HepG2 (cell line): ENCODE data around the gene LIN28B. TPM values are rescaled to one million over a fixed set of nuclear protein-coding genes. Genes with fewer than 3 reads are reported as not detected.
A peak's percentile ranks its signal among the peaks of the same experiment; 100 is the strongest.

Experiments used
- ATAC-seq: fragments of 200-7000 bp; cut with Tn5 transposase; 3 replicates; pipeline ENCODE4 v1.9.1; 2020; ENCODE audit warnings: mild to moderate bottlenecking, moderate library complexity
- BruUV-seq: library from RNA; stranded (reverse); fragments of 400-500 nt; replicated peaks from 2 replicates; lab custom pipeline; 2021; lab: Mats Ljungman, UMichigan
- CTCF ChIA-PET: fragments of 300-600 bp; formaldehyde crosslinking; extraction: SDS; loops from one replicate; lab custom pipeline; 2021; ENCODE audit warnings: low total read pairs, inconsistent platforms, low intra/inter-chr PET ratio; lab: Yijun Ruan, JAX
- POLR2A ChIA-PET: fragments of 350-600 bp; sonication (Branson Sonifier 250); formaldehyde crosslinking; loops from one replicate; lab custom pipeline; 2020; ENCODE audit warnings: antibody characterized with exemption, inconsistent platforms; lab: Yijun Ruan, JAX
- DNase-seq: peaks from one replicate; pipeline ENCODE4 v3.0.0-alpha.2; 2015; ENCODE audit warnings: low spot score
- FAIRE-seq: peaks from 3 replicates; lab custom pipeline; 2011; peaks lifted over from hg19 to GRCh38; lab: Jason Lieb, UNC
- H2AFZ ChIP-seq: one replicate; pipeline ENCODE4 v1.6.1; 2011; ENCODE audit warnings: low read length, inconsistent platforms
- H3K27ac ChIP-seq: fragments of 300-600 bp; 3 replicates; pipeline ENCODE4 v1.8.0; 2011; ENCODE audit warnings: mixed run types, mild to moderate bottlenecking, mixed read lengths, low read length, inconsistent platforms; ENCODE audit not compliant: insufficient read depth; ENCODE audit errors: extremely low read length
- H3K27me3 ChIP-seq, 2 experiments: fragments of 200-600 bp in 1 of 2; 2 replicates in 1 of 2; 3 replicates in 1 of 2; pipeline versions ENCODE4 v1.6.0 to v1.8.0; 2011; ENCODE audit warnings: low read length in 2 of 2, mild to moderate bottlenecking in 2 of 2, moderate library complexity in 2 of 2, inconsistent platforms in 1 of 2; ENCODE audit not compliant: insufficient read depth in 2 of 2, control insufficient read depth in 1 of 2
- H3K36me3 ChIP-seq, 2 experiments: fragments of 200-600 bp in 1 of 2; replicated peaks in 1 of 2; 2 replicates in 1 of 2; 3 replicates in 1 of 2; pipeline versions ENCODE4 v1.5.1 to v1.8.0; 2011; ENCODE audit warnings: low read length in 2 of 2, inconsistent platforms in 1 of 2; ENCODE audit not compliant: insufficient read depth in 2 of 2, control insufficient read depth in 1 of 2
- H3K4me1 ChIP-seq: 2 replicates; pipeline ENCODE4 v1.5.1; 2012; ENCODE audit warnings: low read length, inconsistent platforms; ENCODE audit not compliant: insufficient read depth
- H3K4me2 ChIP-seq: 2 replicates; pipeline ENCODE4 v1.6.0; 2011; ENCODE audit warnings: low read depth, low read length, inconsistent platforms
- H3K4me3 ChIP-seq, 3 experiments: fragments of 200-600 bp in 1 of 3; sonication (generic), shearing (Covaris generic) in 1 of 3; replicated peaks in 1 of 3; 2 replicates each; pipeline ENCODE4 v1.5.1; 2011 to 2016; ENCODE audit warnings: low read length in 3 of 3, inconsistent platforms in 2 of 3, low read depth in 2 of 3, mild to moderate bottlenecking in 2 of 3, control low read depth in 1 of 3, mixed read lengths in 1 of 3; ENCODE audit not compliant: insufficient read depth in 1 of 3
- H3K79me2 ChIP-seq: one replicate; pipeline ENCODE4 v1.6.1; 2011; ENCODE audit warnings: low read length, inconsistent platforms; ENCODE audit not compliant: insufficient read depth
- H3K9ac ChIP-seq: 2 replicates; pipeline ENCODE4 v1.6.0; 2011; ENCODE audit warnings: mild to moderate bottlenecking, low read depth, low read length, inconsistent platforms; ENCODE audit not compliant: insufficient read depth
- H3K9me3 ChIP-seq: 2 replicates; pipeline ENCODE4 v1.5.1; 2012; ENCODE audit warnings: mild to moderate bottlenecking, low read length
- H4K20me1 ChIP-seq: 2 replicates; pipeline ENCODE4 v1.6.0; 2011; ENCODE audit warnings: inconsistent platforms, mild to moderate bottlenecking, low read length, moderate library complexity; ENCODE audit not compliant: insufficient read depth
- EZH2 ChIP-seq: conservative IDR thresholded peaks from 2 replicates; pipeline ENCODE4 v1.6.1; 2012; ENCODE audit warnings: mild to moderate bottlenecking, low read depth, low read length, moderate library complexity
- FOXP1 ChIP-seq, 2 experiments: fragments of 450-650 bp in 1 of 2; IDR thresholded peaks; 2 replicates each; pipeline ENCODE4 v1.6.1; 2017 to 2018; ENCODE audit warnings: antibody characterized with exemption in 1 of 2
- GFI1 ChIP-seq: sonication (generic); formaldehyde crosslinking; IDR thresholded peaks from 2 replicates; pipeline ENCODE4 v1.5.0; 2020; ENCODE audit warnings: missing genetic modification reagents, mild to moderate bottlenecking, borderline replicate concordance
- KDM6A ChIP-seq: IDR thresholded peaks from 2 replicates; pipeline ENCODE4 v1.6.1; 2016; ENCODE audit warnings: low read depth
- MTF2 ChIP-seq: sonication (generic); formaldehyde crosslinking; IDR thresholded peaks from 2 replicates; pipeline ENCODE4 v1.5.0; 2020; ENCODE audit warnings: missing genetic modification reagents, borderline replicate concordance
- PLRG1 ChIP-seq: fragments of 450-650 bp; conservative IDR thresholded peaks from 2 replicates; pipeline ENCODE4 v1.6.1; 2016
- TMF1 ChIP-seq: sonication (generic); formaldehyde crosslinking; IDR thresholded peaks from 2 replicates; pipeline ENCODE4 v1.8.1; 2022; ENCODE audit warnings: low read depth, missing genetic modification reagents
- ZFX ChIP-seq: sonication (generic); formaldehyde crosslinking; IDR thresholded peaks from 2 replicates; pipeline ENCODE4 v1.4.0; 2020; ENCODE audit warnings: mild to moderate bottlenecking, low read depth, missing genetic modification reagents, moderate library complexity
- ZNF180 ChIP-seq: sonication (generic); formaldehyde crosslinking; IDR thresholded peaks from 2 replicates; pipeline ENCODE4 v1.4.0; 2020; ENCODE audit warnings: low read depth, missing genetic modification reagents, borderline replicate concordance
- ZNF207 ChIP-seq: fragments of 450-650 bp; IDR thresholded peaks from 2 replicates; pipeline ENCODE4 v1.6.1; 2016; ENCODE audit warnings: antibody characterized with exemption, borderline replicate concordance
- WGBS: methylation state at CpG from one replicate; pipeline ENCODE4 v1.1.6; 2017; ENCODE audit warnings: low lambda C conversion rate; 5-methylcytosine and 5-hydroxymethylcytosine counted together
- in situ Hi-C: cut with HindIII; loops from 2 replicates; pipeline ENCODE4 v1.10.0; 2017; ENCODE audit warnings: low pct_unique_long_range_greater_than_20kb; ENCODE audit not compliant: extremely low pct_ligation_motif_present
- intact Hi-C: fragments of 100-400 bp; cut with micrococcal nuclease; formaldehyde crosslinking; loops from one replicate; pipeline ENCODE4 v1.10.0; 2022; ENCODE audit not compliant: unreplicated experiment
- polyA plus RNA-seq, 8 experiments: library from polyadenylated mRNA; depleted of rRNA in 3 of 8; stranded (reverse) in 7 of 8; unstranded in 1 of 8; fragments of >200 nt; fragmentation: Illumina TruSeq in 4 of 8; extraction: Trizol in 4 of 8; gene quantifications; 2 replicates each; pipeline versions ENCODE4 v1.2.1 to v1.2.3, GENCODE V29; 2011 to 2016; ENCODE audit warnings: low read depth in 4 of 8, missing spikeins in 1 of 8, mixed read lengths in 1 of 8; ENCODE audit not compliant: insufficient read depth in 1 of 8
- total RNA-seq, 5 experiments: library from RNA; depleted of rRNA; stranded (reverse); fragments of >200 nt; fragmentation: Illumina TruSeq; extraction: Trizol; gene quantifications; 2 replicates each; pipeline ENCODE4 v1.2.3, GENCODE V29; 2016; ENCODE audit warnings: low read depth in 1 of 5
- TF ChIP-seq, protein P1 (sequence below): IDR thresholded peaks from 2 replicates; pipeline ENCODE4 v1.6.1; 2016; ENCODE audit warnings: mild to moderate bottlenecking
- TF ChIP-seq, protein P2 (sequence below): IDR thresholded peaks from 2 replicates; pipeline ENCODE4 v1.6.1; 2016; ENCODE audit warnings: low read depth
- TF ChIP-seq, protein P3 (sequence below): sonication (generic); formaldehyde crosslinking; IDR thresholded peaks from 2 replicates; pipeline ENCODE4 v1.4.0; 2020; ENCODE audit warnings: missing genetic modification reagents
- TF ChIP-seq, protein P4 (sequence below): sonication (generic); formaldehyde crosslinking; IDR thresholded peaks from 2 replicates; pipeline ENCODE4 v1.4.0; 2020; ENCODE audit warnings: missing genetic modification reagents
- TF ChIP-seq, protein P5 (sequence below): sonication (generic); formaldehyde crosslinking; IDR thresholded peaks from 2 replicates; pipeline ENCODE4 v1.4.0; 2020; ENCODE audit warnings: missing genetic modification reagents

The LIN28B gene
- total and polyA plus RNA-seq, 2 of the 13 experiments (the other 11 are each of a cell fraction or from before 2014, with no cell fraction given): 14.5 to 56.8 TPM

DNA sequence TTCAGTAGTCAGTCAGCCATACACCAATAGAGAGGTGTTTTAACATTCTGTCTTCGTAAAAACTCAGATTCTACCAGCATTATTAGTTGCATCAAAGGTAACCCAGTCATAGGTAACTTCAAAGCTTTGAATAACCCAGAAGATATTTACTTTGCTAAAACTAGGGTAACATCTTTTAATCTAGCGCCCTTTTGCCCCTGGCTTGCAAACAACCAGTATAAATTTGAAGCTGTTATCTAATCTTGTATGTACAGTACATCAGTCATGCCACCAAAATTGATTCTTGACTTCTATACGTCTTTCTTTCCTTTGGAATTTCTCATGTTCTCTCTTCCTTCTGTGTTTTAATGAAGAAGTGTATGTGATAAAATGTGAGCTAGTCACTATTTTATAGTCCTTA, 109.3 kb downstream of the LIN28B start:
- DNase-seq: peak; percentile 82
- Histone ChIP-seq H3K4me3 (no peak overlapping the region; a peak in 1 of 6 replicates), H3K36me3 (no peaks in the 10 kb centered on the region), H4K20me1 (no peaks in the 10 kb centered on the region), H3K9me3 (no peaks in the 10 kb centered on the region), H3K79me2 (peaks cover 2% of the 10 kb centered on the region), H3K4me2 (peak overlapping the region; percentile 57), H3K9ac (no peak overlapping the region), H3K27me3 (no peaks in the 10 kb centered on the region), H3K4me1 (peaks cover 54% of the 10 kb centered on the region), H3K27ac (peak overlapping the region; percentile 61), H2AFZ (no peak overlapping the region)
- ChIA-PET CTCF (no interaction called here), POLR2A (interaction anchor here (0.9 kb wide), 1 partner anchor 108 kb away, joined by 6 read pairs; no protein-coding TSS in a partner anchor)
- peak; percentile 49 for FAIRE-seq
- BruUV-seq: no TSS peak
- intact Hi-C loops (loop anchor here (2.0 kb wide), 1 partner anchor 109 kb away; the partner anchor contains the start of gene LIN28B), in situ Hi-C loops (no loop called here)
- 5% methylated on average over 3 of the region's 3 CpGs for WGBS
- peak; percentile 84 for ATAC-seq
- TF ChIP-seq GFI1 (0 out of 2 replicates have a peak, but pooled peaks have one; percentile 45), PLRG1 (no peak), KDM6A (no peak), TMF1 (no peak), ZNF180 (CRISPR knock-in tag) (no peak), FOXP1 (IDR thresholded peaks at IDR 0.05) (no peak), FOXP1 (CRISPR knock-in tag; IDR thresholded peaks at IDR 0.05) (peak; percentile 56), EZH2 (no peak), ZNF207 (no peak), ZFX (CRISPR knock-in tag) (no peak), MTF2 (CRISPR knock-in tag) (no peak)
- TF ChIP-seq, protein P1, sequence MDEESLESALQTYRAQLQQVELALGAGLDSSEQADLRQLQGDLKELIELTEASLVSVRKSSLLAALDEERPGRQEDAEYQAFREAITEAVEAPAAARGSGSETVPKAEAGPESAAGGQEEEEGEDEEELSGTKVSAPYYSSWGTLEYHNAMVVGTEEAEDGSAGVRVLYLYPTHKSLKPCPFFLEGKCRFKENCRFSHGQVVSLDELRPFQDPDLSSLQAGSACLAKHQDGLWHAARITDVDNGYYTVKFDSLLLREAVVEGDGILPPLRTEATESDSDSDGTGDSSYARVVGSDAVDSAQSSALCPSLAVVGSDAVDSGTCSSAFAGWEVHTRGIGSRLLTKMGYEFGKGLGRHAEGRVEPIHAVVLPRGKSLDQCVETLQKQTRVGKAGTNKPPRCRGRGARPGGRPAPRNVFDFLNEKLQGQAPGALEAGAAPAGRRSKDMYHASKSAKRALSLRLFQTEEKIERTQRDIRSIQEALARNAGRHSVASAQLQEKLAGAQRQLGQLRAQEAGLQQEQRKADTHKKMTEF (CRISPR knock-in tag): 0 out of 2 replicates have a peak, but pooled peaks have one; percentile 26
- TF ChIP-seq, protein P2, sequence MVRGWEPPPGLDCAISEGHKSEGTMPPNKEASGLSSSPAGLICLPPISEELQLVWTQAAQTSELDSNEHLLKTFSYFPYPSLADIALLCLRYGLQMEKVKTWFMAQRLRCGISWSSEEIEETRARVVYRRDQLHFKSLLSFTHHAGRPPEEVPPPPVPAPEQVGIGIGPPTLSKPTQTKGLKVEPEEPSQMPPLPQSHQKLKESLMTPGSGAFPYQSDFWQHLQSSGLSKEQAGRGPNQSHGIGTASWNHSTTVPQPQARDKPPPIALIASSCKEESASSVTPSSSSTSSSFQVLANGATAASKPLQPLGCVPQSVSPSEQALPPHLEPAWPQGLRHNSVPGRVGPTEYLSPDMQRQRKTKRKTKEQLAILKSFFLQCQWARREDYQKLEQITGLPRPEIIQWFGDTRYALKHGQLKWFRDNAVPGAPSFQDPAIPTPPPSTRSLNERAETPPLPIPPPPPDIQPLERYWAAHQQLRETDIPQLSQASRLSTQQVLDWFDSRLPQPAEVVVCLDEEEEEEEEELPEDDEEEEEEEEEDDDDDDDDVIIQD (CRISPR knock-in tag): no peak
- TF ChIP-seq, protein P3, sequence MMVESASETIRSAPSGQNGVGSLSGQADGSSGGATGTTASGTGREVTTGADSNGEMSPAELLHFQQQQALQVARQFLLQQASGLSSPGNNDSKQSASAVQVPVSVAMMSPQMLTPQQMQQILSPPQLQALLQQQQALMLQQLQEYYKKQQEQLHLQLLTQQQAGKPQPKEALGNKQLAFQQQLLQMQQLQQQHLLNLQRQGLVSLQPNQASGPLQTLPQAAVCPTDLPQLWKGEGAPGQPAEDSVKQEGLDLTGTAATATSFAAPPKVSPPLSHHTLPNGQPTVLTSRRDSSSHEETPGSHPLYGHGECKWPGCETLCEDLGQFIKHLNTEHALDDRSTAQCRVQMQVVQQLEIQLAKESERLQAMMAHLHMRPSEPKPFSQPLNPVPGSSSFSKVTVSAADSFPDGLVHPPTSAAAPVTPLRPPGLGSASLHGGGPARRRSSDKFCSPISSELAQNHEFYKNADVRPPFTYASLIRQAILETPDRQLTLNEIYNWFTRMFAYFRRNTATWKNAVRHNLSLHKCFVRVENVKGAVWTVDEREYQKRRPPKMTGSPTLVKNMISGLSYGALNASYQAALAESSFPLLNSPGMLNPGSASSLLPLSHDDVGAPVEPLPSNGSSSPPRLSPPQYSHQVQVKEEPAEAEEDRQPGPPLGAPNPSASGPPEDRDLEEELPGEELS (CRISPR knock-in tag): peak; percentile 65
- TF ChIP-seq, protein P4, sequence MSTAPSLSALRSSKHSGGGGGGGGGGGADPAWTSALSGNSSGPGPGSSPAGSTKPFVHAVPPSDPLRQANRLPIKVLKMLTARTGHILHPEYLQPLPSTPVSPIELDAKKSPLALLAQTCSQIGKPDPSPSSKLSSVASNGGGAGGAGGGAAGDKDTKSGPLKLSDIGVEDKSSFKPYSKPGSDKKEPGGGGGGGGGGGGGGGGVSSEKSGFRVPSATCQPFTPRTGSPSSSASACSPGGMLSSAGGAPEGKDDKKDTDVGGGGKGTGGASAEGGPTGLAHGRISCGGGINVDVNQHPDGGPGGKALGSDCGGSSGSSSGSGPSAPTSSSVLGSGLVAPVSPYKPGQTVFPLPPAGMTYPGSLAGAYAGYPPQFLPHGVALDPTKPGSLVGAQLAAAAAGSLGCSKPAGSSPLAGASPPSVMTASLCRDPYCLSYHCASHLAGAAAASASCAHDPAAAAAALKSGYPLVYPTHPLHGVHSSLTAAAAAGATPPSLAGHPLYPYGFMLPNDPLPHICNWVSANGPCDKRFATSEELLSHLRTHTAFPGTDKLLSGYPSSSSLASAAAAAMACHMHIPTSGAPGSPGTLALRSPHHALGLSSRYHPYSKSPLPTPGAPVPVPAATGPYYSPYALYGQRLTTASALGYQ: peak; percentile 55; the same call in 1 of the 2 replicates
- TF ChIP-seq, protein P5, sequence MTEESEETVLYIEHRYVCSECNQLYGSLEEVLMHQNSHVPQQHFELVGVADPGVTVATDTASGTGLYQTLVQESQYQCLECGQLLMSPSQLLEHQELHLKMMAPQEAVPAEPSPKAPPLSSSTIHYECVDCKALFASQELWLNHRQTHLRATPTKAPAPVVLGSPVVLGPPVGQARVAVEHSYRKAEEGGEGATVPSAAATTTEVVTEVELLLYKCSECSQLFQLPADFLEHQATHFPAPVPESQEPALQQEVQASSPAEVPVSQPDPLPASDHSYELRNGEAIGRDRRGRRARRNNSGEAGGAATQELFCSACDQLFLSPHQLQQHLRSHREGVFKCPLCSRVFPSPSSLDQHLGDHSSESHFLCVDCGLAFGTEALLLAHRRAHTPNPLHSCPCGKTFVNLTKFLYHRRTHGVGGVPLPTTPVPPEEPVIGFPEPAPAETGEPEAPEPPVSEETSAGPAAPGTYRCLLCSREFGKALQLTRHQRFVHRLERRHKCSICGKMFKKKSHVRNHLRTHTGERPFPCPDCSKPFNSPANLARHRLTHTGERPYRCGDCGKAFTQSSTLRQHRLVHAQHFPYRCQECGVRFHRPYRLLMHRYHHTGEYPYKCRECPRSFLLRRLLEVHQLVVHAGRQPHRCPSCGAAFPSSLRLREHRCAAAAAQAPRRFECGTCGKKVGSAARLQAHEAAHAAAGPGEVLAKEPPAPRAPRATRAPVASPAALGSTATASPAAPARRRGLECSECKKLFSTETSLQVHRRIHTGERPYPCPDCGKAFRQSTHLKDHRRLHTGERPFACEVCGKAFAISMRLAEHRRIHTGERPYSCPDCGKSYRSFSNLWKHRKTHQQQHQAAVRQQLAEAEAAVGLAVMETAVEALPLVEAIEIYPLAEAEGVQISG (CRISPR knock-in tag): no peak
